NOMO-1 treated with DMSO at 0.1 percent for 48 hours (cell line): ENCODE data around the gene WNT9A.

Source experiments
- DNase-seq: peaks from one replicate; lab custom pipeline; 2025; ENCODE audit not compliant: unreplicated experiment; lab: John Stamatoyannopoulos, UW

WNT9A gene

DNA sequence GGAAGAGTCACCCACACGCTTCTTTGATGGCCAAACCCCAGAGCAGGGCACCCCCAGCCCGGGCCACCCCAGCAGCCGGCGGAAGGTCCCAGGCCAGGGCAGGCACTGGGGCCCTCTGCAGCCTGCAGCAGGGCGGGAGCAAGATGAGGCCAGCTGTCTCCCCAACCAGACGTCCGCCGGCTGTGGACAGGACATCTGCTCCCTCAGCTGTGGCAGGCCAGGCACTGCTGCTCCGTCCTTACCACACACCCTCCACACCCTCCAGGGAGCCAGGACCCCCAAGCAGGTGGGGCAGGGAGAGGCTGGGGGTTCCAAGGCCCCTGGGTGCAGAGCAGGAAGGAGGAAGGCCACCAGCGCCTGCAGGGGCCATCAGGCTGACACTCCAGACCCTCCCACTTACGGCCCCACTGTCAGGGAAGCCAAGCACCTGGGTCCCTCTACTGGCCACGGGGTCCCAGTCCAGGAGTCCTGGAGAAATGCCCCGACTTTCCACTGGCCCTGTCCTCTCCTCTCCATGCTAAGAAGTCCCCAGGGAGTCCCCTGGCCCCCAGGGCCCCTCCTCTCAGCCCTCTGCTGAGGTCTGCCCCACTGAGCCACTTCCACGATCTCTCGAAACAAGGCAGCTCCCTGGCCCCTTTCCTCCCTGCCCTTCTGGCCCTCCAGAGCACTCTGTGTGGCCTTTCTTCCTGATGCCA is 5.6 kb downstream of the WNT9A start:
- no peak for DNase-seq

DNA sequence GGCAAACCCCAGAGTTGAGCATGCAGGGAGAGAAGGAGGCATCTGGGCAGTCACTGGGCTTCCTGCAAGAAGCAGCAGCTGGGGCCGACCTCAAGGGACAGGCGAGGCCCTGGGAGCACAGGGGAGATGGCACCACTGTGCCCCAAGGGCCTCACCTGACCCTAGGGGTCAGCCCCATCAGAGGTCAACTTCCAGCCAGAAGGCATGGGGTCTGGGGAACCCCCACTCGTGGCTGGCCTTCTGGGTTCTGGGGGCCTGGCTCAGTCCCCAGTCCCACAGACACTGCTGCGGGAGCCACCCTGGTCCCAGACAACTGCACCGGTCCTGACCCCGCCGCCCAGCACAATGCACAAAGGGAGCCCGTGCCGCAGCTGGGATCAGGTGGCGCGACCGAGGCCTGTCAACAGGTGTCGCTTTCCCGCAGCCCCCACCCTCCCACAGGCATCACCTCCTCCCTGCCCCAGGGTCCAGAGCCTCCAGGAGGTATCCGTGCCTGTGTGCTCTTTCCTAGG is 6.2 kb downstream of the WNT9A start:
- no peak for DNase-seq

DNA sequence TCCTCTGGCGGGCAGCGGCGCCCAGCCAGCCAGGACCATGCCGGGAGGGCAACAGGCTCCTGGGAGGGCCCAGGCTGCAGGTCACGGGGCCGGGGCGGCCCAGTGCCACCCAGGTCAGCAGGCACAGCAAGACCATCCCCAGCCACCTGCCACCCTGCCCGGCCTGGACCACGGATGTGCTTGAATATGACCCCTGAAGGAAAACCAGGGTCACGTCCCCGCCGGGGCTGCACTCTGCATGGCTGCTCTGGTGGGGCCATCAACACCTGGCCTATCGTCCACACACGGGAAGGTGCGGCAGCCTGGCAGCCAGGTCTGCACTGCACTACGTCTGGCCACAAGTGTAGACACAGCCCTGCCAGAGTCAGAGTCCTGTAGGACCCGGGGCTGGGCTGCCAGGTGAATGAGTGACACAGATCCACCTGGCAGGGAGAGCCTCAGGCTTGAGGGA is 6.9 kb downstream of the WNT9A start:
- no peak for DNase-seq

DNA sequence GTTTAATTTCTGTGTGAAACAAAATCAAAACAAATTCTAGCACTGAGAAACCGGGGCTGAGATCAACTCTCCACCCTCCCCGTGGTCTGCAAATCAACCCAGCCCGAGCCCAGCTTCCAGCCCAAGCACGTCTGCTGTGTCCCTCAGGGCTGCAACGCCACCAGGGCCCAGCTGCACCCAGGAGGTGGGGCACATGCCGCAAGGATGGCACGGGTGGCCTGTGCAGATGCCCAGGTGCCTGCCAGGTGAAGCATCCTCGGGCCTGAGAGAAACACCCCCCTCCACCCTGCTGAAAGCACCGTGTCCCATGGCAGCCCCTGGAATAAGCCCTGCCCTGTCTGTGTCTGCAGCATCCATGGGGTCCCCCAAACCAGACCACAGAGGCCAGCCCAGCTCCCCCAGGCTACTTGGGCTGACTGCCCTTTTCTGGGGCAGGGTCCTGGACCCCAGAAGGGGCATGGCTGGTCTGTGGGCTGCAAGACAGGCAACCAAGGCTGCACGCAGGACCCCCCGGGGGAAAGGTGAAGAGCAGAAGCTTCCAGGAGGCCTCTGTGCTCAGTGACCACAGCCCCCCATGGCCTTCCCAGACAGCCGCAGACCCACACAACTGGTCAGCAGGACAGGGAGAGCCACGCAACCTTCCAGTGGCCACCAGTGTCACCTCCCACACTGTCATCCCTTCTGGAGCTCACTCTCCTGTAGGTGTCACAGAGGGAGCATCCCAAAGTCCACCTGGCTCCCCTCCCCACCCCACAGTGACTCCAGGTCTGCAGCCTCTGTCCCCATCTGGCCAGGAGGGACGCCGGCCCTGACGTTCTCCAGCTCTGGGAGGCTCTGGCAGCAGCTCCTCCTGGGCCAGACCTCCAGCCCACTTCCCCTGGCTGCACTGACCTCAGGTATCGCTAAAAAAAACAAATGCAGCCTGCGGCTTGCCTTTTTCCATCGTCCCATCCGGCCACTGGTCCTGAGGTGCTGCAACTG is 7.7 kb downstream of the WNT9A start:
- DNase-seq, result no peak

DNA sequence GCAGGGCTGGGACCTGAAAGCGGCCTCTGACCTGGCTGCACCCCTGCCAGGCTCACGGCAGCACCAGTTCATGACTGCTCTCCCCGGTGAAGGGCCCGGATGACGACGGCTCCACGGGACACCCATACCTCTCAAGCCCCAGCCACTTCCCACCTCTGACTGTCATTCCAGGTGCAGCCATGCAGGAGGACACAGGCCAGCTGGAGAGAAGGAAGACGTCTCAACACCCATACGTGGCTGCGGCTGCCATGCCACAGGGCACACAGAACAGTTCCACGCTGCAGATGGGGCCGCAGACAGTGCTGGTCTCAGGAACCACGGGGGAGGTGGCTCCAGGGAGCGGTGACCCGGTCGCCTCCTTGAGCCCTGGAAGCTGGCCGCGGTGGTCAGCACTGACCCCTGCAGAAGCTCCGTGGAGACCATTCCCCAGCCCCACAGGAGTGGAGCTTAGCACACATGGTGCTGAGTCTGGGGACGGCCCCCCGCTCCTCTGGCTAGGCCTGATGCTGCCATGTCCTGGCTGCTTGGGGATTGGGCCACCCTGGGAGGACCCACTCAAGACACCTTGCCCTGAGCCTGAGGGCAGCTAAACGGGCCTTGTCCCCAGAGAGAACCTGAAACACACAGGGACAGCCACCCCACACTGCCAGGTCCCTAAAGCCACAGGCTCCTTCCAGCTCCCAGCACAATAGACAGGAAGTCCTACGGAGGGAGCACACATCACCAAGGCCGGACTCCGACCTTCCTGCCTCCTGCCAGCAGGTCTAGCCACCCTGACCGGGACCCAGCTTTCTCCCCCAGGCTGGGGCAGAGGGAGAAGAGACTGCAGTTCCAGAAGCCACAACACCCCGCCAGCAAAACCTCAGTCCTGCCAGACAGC is 8.6 kb downstream of the WNT9A start:
- no peak for DNase-seq

DNA sequence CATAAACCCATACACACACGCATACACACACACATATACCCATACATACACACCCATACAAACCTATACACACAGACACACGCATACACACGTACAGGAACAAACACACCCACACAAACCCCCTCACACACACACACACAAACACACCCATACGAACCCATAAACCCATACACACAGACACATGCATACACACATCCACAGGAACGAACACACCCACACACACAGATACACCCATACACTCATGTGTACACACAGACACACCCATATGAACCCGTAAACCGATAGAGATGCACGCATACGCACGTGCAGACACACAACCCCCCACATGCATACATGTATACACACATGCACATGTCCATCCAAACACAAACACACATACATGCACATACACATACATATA is 9.5 kb downstream of the WNT9A start:
- DNase-seq, result no peak

DNA sequence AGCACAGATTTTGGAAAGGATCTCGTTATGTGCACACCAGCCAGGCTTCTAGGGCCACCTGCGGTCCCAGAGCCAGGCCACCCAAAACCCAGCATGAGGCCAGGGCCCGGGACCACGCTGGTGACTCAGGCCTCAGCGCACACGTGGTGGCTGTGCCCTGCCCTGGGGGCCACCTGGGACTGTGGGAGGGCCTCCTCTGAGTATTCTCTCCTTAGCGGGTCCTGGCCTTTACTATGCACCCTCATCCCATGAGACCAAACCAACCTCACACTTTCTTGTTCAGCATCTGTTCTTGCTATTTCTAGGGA is 9.9 kb downstream of the WNT9A start:
- DNase-seq, result no peak

DNA sequence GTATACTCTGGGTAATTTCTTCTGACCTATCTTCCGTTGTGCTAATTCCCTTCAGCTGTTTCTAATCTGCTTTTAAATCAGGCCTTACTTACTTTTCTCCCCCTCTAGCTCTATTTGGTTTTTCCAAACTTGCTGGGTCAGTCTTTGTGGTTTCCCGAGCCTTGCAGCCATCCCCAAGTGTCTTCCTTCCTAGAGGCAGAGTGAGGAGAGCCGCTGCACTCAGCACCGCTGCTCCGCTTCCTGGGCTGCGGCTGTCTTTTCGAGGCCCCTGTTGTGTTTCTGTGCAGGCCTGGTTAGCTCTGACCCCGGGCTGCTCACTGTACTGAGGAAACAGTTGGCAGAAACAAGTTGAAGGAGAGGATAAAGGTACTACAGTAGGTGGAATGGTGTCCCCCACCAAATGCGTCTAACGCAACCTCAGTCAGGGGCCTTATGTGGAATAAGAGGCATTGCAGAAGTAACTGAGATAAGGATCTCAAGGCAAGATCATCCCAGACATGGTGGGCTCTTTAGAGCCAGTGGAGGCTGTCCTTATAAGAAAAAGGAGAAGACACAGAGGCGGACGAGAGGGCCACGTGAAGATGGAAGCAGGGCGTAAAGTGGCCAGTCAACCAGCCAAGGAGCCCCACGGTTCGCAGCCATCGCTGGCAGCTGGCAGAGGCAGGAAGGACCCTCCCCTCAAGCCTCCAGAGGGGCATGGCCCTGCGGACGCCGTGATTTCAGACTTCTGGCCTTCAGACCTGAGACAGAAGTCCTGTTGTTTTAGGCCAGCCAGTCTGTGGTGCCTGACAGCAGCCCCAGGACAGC is 10.5 kb downstream of the WNT9A start:
- DNase-seq, result no peak

DNA sequence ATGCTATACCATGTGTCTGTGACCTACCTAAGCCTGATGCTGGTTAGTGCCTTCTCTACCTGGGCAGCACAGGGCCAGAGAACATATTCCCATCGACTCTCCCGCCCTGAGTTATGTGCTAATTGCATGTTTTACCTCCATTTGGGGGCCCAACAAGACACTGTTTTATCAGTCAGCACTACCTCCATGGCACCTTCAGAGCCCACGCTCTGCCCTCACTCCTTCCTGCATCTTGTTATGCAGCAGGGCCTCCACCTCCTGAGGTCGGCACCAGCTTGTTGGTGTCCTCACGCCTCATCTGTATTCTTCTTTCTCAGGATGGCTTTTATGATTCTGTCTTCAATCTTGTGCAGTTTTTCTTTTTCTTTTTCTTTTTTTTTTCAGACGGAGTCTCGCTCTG is 11.9 kb downstream of the WNT9A start:
- DNase-seq, result no peak

DNA sequence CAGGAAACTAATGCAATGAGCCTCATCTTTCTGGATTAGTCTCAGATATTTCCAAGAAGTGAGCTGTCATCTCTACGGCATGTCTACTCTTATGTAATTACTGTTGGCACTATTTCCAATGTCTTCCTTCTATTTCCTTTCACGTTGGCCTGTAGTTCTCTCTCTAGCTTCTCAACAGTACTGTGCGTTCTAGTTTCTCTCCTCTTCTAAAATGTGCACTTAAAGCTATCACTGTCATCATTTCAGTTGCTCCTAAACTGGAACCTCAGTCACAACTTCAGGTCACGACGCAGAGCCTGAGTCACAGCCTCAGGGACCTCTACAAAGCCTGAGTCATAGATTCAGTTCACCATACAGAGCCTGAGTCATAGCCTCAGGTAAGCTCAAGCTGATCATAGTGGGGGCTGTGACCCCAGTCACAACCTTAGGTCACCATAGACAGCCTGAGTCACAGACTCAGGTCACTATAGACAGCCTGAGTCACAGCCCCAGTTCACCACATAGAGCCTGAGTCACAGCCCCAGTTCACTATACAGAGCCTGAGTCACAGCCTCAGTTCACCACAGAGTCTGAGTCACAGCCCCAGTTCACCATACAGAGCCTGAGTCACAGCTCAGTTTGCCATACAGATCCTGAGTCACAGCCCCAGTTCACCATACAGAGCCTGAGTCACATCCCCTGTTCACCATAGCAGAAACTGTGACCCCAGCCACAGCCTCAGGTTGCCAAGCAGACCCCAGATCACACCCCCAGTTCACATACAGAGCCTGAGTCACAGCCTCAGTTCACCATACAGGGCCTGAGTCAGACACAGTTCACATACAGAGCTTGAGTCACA is 13.0 kb downstream of the WNT9A start:
- no peak for DNase-seq

DNA sequence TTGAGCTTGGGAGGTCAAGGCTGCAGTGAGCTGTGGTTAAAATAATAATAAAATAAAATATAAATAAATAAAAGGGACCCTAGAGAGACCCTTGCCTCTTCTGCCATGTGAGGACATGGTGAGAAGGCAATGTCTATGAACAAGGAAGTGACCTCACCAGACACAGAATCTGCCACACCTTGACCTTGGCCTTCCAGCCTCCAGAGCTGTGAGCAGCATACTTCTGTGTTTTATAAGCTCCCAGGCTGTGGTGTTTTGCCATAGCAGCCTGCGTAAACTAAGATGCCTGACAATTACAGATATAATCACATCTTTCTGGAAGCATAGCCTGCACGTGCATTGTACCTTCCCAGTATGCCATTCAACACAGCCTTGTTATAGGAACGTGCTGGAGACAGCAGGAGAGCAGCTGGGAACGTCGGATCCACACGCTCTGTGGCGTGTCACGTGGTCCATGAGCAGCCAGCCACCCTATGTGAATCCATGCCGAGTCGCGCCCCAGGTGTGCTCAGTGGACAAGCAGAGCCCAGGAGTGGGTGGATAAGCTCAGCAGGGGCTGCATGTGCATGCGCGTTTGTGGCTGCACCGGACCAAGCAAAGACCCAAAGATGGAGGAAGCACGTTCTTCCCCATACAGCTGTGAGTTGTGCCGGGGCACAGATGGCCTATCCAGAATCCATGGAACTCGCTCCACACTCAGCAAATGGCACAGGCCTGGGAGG is 17.8 kb downstream of the WNT9A start:
- DNase-seq, result no peak

DNA sequence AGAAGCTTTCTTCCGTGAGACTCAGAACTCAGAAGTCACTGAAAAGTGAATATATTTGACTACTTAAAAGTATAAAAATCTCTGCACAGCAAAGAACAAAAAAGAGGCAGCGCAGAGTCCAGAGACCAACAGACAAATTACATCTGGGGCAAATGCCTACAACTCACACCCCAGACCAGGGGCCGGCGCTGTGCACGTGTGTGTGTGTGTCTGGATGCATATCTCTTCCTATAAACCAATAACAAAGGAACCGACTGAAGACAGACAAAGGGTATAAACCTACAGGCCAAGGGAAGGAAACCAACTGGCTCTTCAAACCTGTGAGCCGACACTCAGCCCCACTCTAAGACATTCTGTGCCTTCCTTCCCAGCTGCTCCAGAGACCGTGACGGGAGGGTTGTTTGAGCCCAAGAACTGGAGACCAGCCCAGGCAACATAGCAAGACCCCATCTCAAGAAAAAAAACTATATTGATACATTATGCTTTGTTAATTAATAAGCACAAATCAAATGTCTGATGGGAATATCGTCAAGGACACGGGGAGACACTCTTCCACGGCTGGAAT is 18.8 kb downstream of the WNT9A start:
- DNase-seq, result no peak

DNA sequence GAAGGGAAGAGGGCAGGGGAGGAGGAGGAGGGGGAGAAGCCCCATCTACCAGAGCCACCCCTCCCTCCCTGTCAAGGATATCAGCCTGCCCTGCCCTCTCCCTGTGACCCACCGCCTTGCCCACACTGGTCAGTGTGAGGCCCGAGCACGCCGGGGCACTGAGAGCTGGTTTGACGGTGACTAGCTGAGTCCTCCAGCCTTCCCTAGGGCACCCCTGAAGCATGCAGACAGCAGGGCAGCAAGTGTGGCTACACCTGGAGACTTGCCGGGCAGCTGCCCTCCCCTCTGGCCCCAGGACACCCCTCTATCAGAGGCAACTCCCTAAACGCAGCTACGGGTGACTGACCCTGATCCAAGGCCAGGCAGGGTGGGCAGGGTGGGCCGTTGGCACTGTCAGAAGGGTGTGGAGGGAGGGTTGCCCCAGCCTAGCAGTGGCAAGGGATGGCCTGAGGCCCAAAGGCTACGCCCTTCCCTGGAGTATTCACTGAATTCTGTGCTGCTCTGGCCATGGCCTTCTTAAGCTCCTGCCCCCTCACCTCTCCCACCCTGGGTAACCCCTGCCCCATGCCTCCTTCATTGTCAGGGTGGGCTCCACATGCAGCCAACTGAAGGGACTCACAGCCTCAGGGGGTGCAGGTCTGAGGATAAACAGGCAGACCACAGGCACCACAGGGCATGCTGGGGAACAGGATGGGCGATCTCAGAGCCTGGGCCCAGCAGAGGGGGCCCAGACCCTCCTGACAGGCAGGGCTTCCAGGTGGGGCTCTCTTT is 19.6 kb downstream of the WNT9A start:
- no peak for DNase-seq

DNA sequence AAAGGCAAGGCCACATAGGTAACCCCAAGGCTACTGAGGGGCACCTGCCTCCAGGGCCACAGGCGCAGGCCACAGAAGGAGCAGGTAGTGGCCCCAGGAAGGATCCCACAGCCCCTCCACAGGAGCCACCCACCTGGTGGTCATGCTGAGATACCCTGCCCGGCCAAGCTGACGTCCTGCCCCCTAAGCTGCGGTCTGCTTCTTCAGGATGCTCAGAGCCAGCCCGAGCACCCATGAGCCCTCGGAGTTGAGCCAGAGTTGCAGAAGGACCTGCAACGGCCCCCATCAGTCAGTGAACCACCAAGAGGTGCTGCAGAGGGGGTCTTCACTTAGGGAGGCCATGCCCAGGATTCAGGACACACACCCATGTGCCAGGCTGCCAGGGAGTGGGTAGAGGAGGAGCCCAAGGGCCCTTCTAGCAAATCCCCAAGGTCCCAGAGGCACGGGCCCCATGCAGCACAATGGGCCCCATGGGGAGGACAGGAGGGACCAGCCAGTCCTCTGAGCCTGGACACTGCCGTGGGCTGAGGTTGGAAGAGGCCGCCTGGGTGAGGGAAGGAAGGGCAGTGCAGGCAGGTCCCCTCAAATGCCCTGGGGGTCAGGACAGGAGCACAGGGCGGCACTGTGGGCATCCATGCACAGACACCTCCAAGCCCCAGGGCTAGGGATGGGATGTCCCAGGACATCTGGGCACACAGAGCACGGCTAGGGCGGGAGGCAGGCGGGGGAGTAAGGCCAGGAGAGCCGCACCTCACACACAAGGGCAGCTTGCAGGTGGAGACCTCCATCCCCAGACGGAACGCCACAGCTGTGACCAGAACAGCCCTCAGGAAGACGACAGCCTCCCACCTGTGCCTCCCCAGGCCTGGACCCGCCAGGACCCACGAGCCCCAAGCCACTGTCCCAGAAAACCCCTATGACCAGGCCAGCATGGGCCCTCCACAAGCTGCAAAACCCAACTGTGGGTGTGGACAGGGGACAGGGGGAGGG is 20.5 kb downstream of the WNT9A start:
- DNase-seq, result no peak

DNA sequence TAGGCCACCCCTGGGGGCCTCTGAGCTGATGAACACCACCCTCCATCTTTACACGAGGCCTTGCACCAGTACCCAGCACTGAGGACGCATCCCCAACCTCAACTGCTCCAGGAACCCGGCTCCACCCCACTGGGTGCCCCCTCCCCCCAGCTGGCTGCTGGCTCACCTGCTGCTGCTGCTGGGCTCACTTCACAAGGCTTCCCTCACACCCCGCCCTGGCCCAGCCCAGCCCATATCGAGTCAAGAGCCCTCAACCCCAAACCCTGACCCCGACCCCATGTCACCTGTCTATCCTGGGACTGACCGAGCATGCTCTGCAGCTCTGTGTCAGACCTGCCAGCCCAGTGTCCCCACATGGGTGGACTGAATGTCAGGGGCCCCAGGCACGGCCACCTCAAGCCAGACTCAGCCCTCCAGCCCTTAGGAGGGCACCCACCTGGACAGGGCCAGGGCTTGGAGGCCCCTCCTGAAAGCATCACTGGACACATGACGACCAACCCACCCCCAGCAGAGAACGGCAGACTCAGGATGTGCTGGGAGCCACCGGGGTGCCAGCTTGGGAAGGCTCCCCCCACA is 21.4 kb downstream of the WNT9A start:
- no peak for DNase-seq

DNA sequence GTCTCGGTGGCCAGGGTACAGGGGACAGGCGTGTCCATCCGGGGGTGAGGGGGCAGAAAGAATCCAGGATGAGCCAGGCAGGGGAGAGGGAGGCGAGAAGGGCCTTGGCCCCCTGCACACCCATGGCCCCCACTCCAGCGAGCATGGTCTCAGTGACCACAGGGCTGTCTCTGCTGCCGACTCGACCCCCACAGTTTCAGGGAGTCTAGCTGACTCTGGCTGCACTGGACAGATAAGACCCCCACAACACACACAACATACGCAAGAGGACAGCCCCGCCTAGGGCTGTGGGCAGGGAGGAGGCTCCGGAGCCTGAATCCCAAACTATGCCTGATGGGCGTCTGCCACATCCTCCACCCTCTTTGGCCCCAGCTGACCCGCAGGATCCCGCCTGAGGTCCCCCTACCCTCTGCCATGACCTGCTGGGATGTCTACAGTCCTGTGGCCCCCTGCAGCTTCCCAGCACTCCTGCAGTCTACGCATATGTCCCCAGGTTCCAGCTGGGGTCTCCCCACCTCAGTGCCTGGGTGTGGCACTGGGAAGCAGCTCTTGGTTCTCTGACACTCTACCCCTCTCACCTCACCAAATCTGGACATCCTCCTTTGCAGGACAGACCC is 22.0 kb downstream of the WNT9A start:
- DNase-seq, result no peak
